ENCODE results near the gene SAMD11. TPM values are rescaled to one million over a fixed set of nuclear protein-coding genes. Genes with fewer than 3 reads are reported as not detected.

Gene SAMD11
- total RNA-seq, 1 donor from 2014 or later, result 1.5 TPM

Other genes with a start within 250 kb of the SAMD11 start
- not detected for gene OR4F16, start 237.3 kb upstream of the SAMD11 start, total RNA-seq
- 42.8 TPM for gene NOC2L, start 35.3 kb downstream of the SAMD11 start, total RNA-seq
- 5.6 TPM for gene KLHL17, start 36.7 kb downstream of the SAMD11 start, total RNA-seq
- not detected for gene PLEKHN1, start 42.6 kb downstream of the SAMD11 start, total RNA-seq
- gene PERM1, start 58.2 kb downstream of the SAMD11 start, total RNA-seq, result 170 TPM
- 27.4 TPM for gene HES4, start 76.2 kb downstream of the SAMD11 start, total RNA-seq
- gene ISG15, start 89.6 kb downstream of the SAMD11 start, total RNA-seq, result 13.3 TPM
- 12.8 TPM for gene AGRN, start 96.2 kb downstream of the SAMD11 start, total RNA-seq
- gene RNF223, start 150.4 kb downstream of the SAMD11 start, total RNA-seq, result not detected
- gene C1orf159, start 192.2 kb downstream of the SAMD11 start, total RNA-seq, result 2.4 TPM
- 0.22 TPM for gene TTLL10, start 250.0 kb downstream of the SAMD11 start, total RNA-seq

Data from Right ventricle myocardium superior (tissue), 1 donor.